ENCODE results near the gene HNF1B. TPM values are rescaled to one million over a fixed set of nuclear protein-coding genes. Genes with fewer than 3 reads are reported as not detected.

HNF1B gene
- total RNA-seq, 6 donors from 2014 or later: 14.4 to 31.4 (median 16.0) TPM

- Histone ChIP-seq H3K36me3 (no peaks in the 10 kb centered on the region), H3K27ac (peak overlapping the region in 2 of 4 donors; percentile 35 to 51), H3K4me3 (no peak overlapping the region), H3K9me3 (no peaks in the 10 kb centered on the region), H3K27me3 (no peaks in the 10 kb centered on the region), H3K4me1 (peaks cover 0 to 24% (median 9%) of the 10 kb centered on the region in 4 donors)
- WGBS, 2 donors: 70 to 84% methylated on average over 3 of the region's 3 CpGs
- no peak for TF ChIP-seq POLR2AphosphoS5 (IDR thresholded peaks at IDR 0.05)
- no peak for DNase-seq
- no peak for ATAC-seq (ENCODE audit: low FRiP score in 2 of 2)
Observed at GRCh38 chr17:37718324-37719048, 26.4 kb downstream of the HNF1B start.

GRCh38 chr17:37717627-37718323 lies 27.1 kb downstream of the HNF1B start:
- TF ChIP-seq POLR2A (IDR thresholded peaks at IDR 0.05): no peak
- TF ChIP-seq POLR2AphosphoS5 (IDR thresholded peaks at IDR 0.05): peak in 1 of 2 donors; percentile 30
- peak in 1 of 4 donors; percentile 38 for TF ChIP-seq EP300 (IDR thresholded peaks at IDR 0.05)
- WGBS, 2 donors: 57 to 75% methylated on average over 3 of the region's 3 CpGs
- ATAC-seq (ENCODE audit: low FRiP score in 2 of 2): peak; percentile 46 to 86

GRCh38 chr17:37714897-37715296 lies 30.0 kb downstream of the HNF1B start:
- peak overlapping the region in 1 of 4 donors; percentile 4 for H3K27ac ChIP-seq
- no peaks in the 10 kb centered on the region for H3K9me3 ChIP-seq
- H3K4me3 ChIP-seq: no peak overlapping the region
- peaks cover 0 to 42% (median 19%) of the 10 kb centered on the region in 4 donors for H3K4me1 ChIP-seq
- 46 to 49% methylated on average over 4 of the region's 4 CpGs for WGBS, 2 donors
- TF ChIP-seq POLR2AphosphoS5 (IDR thresholded peaks at IDR 0.05): no peak
- TF ChIP-seq POLR2A (IDR thresholded peaks at IDR 0.05): no peak
- TF ChIP-seq EP300 (IDR thresholded peaks at IDR 0.05): no peak
- no peak for TF ChIP-seq CTCF (IDR thresholded peaks at IDR 0.05)
- ATAC-seq (ENCODE audit: low FRiP score in 2 of 2): no peak
- H3K27me3 ChIP-seq: no peaks in the 10 kb centered on the region
- H3K36me3 ChIP-seq: no peaks in the 10 kb centered on the region
- DNase-seq: no peak

More at GRCh38 chr17:37717627-37718323, 27.1 kb downstream of the HNF1B start:
- DNase-seq: peak in 1 of 2 donors; percentile 73
- peak overlapping the region; percentile 27 to 79 (median 78) for H3K27ac ChIP-seq
- no peaks in the 10 kb centered on the region for H3K36me3 ChIP-seq
- peak overlapping the region in 2 of 4 donors; percentile 5 to 9 for H3K4me3 ChIP-seq
- no peaks in the 10 kb centered on the region for H3K27me3 ChIP-seq
- H3K4me1 ChIP-seq: peaks cover 0 to 31% (median 12%) of the 10 kb centered on the region in 4 donors
- H3K9me3 ChIP-seq: no peaks in the 10 kb centered on the region

GRCh38 chr17:37713624-37714023 lies 31.2 kb downstream of the HNF1B start:
- 47 to 65% methylated on average over 3 to 4 of the region's 4 CpGs for WGBS, 2 donors
- Histone ChIP-seq H3K4me1 (peaks cover 0 to 44% (median 19%) of the 10 kb centered on the region in 4 donors), H3K9me3 (no peaks in the 10 kb centered on the region), H3K36me3 (no peaks in the 10 kb centered on the region), H3K4me3 (no peak overlapping the region), H3K27ac (peak overlapping the region; percentile 7 to 51 (median 25)), H3K27me3 (no peaks in the 10 kb centered on the region)
- TF ChIP-seq POLR2A (IDR thresholded peaks at IDR 0.05) (peak in 1 of 4 donors; percentile 39), CTCF (IDR thresholded peaks at IDR 0.05) (no peak), POLR2AphosphoS5 (IDR thresholded peaks at IDR 0.05) (peak in 1 of 2 donors; percentile 65), EP300 (IDR thresholded peaks at IDR 0.05) (peak in 1 of 4 donors; percentile 80)
- DNase-seq (peak in 1 of 2 donors; percentile 83), ATAC-seq (ENCODE audit: low FRiP score in 2 of 2) (peak; percentile 5 to 52)

GRCh38 chr17:37713028-37713431 lies 31.8 kb downstream of the HNF1B start:
- no peak for ATAC-seq (ENCODE audit: low FRiP score in 2 of 2)
- Histone ChIP-seq H3K27me3 (no peaks in the 10 kb centered on the region), H3K9me3 (no peaks in the 10 kb centered on the region), H3K27ac (peak overlapping the region; percentile 7 to 51 (median 25)), H3K4me3 (no peak overlapping the region), H3K36me3 (no peaks in the 10 kb centered on the region), H3K4me1 (peaks cover 0 to 50% (median 19%) of the 10 kb centered on the region in 4 donors)
- TF ChIP-seq CTCF (IDR thresholded peaks at IDR 0.05): no peak
- no peak for TF ChIP-seq EP300 (IDR thresholded peaks at IDR 0.05)
- TF ChIP-seq POLR2A (IDR thresholded peaks at IDR 0.05): no peak
- no peak for TF ChIP-seq POLR2AphosphoS5 (IDR thresholded peaks at IDR 0.05)
- 44 to 54% methylated on average over 6 of the region's 6 CpGs for WGBS, 2 donors
- DNase-seq: no peak
